ENCODE data around the gene TFEB. TPM values are rescaled to one million over a fixed set of nuclear protein-coding genes. Genes with fewer than 3 reads are reported as not detected.

The TFEB gene
- total RNA-seq, 1 experiment from 2014 or later: 5.5 TPM

DNA sequence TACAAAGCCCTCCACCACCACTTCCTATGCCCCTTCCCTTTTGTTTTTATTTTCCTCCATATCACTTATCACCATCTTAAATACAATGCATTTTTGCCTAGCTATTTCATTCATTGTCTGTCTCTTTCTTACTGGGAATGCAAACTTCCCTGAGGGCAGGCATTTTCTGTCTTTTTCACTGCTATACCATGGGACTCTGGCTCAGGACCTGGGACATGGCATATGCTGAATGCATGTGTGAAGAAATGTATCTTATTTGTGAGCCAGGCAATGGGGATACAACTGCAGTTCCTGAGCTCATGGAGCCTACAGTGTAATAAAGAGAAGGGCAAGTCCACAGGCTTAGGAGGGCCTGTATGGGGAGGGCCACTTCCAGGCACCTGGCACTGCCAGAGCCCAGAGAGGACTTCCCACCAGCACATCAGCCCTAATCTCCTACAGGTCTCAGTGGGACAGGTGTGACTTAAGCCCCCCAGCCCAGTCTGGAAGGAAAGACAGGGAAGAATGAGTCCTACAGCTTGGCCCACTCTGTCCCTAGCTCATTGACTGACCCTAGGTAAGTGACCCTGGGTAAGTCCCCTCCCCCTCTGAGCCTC lies 43.2 kb downstream of the TFEB start:
- no peak for DNase-seq (ENCODE audit: low read depth)

DNA sequence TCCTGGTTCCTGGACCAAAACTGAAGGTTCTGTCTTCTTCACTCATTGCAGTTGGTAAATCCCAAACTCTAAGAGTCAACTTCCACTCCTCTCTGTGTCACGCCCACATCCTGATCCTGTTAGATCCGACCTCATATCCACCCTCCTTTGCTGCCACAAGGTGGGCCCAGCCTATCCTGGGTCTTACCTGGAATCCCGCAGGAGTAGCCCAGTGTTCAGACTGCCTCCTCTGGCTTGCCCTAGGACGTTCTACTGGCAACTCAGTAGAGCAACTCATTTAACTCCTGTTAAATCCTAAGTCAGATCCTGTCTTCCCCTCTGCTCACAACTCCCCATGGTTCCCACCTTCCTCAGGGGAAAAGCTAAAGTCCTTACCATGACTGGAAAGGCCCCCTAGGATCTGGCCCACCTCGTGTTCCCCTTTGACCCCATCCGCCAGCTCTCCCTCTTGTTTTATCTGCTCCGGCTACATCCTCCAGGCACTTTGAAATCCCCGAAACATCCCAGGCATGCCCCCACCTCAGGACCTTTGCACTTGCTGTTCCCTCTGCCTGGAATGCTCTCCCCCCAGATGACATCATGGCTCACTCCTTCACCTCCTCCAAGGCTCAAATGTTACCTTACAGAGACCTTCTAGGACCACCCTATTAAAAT lies 43.9 kb downstream of the TFEB start:
- no peak for DNase-seq (ENCODE audit: low read depth)

DNA sequence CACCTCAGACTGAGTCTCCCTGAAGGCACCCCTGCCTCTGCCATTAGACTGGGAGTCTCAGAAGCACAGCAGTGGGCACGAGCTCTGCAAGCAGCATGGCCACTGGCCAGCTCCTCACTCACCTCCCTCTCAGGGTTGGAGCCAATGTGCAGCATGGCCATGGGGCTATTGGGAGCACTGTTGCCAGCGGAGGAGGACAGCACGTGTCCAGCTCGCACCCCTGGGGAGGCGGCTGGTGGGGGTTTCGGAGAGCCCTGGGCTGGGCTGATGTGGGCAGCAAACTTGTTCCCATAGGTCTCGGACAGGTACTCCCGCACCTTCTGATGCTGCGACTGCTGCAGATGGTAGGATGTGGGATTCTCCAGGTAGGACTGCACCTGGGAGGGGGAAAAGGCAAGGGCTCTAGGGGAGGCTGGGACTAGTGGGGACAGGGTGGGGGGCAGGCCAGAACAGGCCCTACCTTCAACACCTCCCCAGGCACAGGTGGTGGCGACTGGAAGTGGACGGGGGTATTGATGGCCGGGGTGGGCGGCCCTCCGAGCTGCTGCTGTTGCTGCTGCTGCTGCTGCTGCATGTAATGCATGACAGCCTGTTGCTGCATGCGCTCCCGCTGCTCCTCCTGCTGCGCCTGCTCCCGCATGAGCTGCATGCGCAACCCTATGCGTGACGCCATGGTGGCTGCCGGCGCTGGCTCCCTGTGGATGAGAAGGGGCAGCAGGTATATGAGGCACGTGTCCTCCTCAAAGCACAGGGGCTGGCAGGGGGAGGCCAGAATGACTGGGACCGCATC lies 44.7 kb downstream of the TFEB start:
- DNase-seq (ENCODE audit: low read depth): no peak

DNA sequence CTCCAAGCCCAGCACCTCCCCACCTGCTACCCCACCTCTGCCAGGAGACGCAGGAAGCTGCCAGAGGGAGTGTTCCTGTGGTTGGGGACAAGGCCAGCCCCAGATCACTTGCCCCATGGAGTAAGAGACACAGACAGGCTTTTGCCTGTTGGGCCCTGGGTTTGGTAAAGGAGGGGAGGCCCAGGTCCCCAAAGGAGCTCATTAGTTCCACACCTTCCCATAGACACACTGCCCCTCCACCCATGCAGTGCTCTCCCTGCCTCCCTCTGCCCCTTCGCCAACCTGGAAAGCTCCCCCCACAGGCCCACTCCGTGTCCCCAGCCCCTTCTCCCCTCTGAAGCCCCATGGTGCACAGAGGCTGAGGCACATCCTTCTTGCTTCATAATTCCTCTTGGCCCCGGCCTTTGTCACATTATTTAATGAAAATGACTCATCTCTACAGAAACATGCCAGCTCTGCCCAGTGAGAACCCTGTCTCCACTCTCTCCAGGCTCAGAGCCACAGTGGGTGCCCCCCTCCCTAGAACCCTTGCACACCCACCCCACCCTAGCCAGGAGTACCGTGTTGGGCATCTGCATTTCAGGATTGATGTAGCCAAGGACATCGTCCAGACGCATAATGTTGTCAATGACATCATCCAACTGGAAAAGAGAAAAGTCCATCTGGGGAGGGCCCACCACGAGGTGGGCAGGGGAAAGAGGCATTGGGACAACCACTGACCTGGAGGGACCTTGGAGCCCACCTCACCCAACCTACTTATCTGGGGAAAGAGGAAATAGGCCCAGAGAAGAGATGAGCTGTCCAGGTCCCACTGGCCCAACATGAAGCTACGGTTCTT lies 46.0 kb downstream of the TFEB start:
- DNase-seq (ENCODE audit: low read depth): peak; percentile 45

DNA sequence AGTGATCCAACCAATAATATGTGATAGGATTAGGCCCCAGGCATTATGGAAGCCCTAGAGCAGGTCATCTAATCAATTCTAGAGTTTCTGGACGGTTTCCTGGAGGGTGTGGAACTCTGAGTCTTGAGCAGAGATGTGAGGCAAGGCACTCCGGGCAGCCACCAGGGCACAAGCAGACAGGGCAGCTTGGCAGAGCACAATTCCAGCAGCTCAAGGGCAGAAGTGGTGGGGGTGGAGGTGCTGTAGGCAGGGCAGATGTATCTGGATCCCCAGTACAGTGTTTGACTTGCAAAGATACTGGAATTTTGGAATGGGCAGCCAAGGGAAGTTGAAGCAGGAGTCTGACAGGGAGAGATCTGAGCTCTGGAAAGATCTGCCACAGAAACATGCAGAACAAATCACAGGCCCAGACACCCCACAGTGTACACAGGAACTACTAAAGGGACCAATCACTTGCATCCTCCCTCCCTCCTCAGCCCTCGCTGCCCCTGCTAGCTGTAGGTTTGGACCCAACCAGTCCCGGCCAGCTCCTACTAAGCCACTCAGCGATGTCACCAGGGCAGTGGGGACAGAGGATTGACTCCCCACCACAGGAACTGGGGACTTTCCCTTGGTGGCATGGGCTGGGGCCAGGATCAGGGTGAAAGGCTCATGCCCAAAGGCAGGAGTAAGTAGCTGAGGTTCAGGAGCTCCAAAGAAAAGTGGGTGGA lies 47.0 kb downstream of the TFEB start:
- DNase-seq (ENCODE audit: low read depth): no peak

DNA sequence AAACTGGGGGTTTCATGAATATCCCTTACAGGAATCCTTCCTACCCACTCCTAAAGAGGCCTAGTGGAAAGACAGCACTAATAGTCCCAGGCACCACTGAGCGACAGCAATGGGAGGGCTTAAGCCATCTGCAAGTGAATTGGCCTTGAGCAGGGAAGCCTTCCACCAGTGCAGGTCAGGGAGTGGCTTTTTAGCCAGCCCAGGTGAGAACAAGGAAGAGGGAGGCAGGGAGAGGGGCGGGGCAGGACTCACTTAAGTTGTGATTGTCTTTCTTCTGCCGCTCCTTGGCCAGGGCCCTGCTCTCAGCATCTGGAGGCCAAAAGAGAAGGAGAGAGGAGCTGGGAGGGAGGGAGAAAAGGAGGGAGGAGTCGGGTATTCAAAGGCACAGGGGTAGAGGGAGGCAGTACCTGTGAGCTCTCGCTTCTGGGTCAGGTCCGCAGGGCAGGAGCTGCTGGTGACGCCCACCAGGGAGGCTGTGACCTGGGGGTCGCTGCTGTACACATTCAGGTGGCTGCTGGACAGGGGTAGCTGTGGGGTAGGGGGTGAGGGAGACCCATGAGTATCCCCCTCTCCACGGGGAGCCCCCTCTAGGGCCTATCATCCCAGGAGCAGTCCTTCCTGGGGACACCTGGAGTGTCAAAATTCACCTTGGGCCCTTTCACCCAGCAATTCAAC lies 47.8 kb downstream of the TFEB start:
- DNase-seq (ENCODE audit: low read depth): no peak

DNA sequence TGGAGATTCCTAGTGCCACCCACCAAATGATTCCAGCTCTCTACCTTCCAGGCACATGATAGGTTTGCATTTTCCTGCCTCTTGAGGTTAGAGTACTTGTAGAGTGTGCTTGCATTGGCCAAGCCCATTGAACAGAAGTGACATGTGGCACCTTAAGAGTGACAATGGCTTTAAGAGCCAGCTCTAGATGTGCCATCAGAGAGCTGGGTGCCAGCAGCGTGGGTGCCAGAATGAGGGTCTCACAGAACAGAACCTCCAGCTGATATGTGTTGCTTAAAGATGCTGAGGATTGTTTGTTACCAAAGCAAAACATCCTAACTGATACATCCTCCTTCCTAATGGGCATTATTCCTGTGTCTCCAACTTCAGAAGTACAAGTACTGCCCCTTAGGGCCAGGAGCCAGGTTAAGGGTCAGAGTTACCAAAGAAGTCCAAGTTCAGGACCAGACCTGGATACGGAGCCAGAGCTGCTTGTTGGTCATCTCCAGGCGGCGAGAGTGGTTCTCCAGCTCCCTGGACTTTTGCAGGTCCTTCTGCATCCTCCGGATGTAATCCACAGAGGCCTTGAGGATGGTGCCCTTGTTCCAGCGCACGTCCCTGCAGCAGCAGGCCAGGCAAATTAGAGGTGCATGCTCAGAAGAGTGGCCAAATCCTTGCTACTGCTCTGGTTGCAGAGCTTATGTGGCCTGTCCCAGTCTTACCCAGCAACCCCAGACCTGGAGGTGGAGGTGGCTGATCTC lies 49.6 kb downstream of the TFEB start:
- no peak for DNase-seq (ENCODE audit: low read depth)

DNA sequence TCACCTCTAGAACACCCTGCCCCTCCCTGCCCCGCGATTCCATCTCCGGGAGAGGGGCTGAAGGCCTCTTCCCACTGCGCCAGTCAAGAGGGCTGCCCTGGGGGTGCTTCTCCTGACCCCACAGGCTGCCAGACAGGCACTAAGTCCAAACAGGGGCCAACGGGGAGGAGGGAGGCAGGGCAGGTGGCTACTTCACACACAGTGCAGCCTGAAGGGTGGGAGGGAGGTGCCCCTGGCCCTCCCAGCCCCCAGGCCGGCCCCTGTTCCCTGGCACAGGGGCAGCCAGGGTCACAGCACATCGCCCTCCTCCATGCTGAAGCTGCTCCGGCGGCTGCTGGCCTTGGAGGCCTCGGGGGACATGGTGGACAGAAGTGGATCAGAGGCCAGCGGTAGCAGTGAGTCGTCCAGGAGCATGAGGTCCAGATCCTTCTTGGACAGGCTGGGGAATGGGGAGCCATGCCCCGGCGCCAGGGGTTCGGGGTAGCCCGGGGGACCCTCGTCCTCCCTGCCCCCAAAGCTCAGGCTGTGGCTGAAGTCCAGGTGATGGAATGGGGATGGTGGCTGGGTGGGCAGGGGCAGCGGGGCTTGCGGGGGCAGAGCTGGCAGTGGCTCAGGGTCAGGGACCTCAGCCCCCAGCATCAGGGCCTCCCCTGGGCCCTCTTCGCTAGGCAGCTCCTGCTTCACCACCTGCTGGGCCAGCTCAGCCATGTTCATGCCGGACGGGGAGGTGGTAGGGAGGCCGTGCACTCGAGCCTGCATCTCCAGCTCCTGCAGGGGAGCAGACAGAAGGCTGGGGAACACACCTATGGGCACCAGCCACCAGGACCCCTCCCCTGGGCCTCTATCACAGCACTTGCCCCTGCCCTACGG lies 50.9 kb downstream of the TFEB start:
- DNase-seq (ENCODE audit: low read depth): no peak

DNA sequence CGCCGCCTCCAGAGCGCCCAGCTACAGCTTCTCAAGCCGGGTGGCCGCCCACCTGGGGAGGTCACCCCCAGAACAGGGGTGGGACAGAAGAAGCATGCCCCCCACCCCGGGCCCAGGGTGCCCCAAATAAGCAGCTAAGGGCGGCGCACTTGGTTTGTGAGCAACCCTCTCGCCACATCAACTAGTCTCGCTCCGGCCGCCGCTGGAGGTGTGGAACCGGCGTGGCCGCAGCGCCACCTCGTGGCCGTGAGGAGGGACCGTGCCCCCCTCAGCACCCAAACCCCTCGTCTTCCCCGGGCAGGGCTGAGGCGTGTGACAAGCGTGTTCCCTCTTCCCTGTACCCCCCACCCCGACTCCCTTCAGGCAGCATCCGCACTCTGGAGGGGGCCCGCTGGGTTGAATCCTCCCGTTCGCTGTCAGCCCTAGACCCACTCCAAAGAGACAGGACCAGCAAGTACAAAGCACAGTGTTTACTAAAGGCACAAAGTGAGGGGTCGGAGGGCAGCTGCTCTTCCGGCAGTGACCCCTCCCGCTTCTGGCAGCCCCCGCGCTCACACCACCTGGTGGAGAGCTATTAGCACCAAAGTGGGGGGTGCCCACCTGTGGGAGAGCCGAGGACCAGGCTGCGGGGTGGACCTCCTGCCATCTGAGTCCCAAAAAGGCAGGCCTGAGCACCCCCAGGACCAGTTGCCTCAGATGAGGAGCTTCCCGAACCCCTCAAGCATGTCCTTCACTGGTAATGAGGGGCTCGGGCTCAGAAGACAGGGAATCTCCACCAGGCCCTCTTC lies 51.7 kb downstream of the TFEB start:
- DNase-seq (ENCODE audit: low read depth): peak; percentile 61

DNA sequence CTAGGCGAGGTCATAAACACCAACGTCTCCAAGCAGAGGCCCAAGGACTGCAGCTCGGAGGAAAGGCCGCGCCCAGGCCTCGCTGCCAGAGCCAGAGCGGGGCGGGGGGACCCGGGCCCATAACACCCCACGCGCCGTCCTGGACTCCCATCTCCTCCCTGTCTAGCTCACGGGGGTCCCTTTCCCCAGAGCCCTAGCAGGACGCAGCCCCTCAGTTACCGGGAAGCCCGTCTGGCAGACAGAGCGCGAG lies 52.2 kb downstream of the TFEB start:
- no peak for DNase-seq (ENCODE audit: low read depth)

DNA sequence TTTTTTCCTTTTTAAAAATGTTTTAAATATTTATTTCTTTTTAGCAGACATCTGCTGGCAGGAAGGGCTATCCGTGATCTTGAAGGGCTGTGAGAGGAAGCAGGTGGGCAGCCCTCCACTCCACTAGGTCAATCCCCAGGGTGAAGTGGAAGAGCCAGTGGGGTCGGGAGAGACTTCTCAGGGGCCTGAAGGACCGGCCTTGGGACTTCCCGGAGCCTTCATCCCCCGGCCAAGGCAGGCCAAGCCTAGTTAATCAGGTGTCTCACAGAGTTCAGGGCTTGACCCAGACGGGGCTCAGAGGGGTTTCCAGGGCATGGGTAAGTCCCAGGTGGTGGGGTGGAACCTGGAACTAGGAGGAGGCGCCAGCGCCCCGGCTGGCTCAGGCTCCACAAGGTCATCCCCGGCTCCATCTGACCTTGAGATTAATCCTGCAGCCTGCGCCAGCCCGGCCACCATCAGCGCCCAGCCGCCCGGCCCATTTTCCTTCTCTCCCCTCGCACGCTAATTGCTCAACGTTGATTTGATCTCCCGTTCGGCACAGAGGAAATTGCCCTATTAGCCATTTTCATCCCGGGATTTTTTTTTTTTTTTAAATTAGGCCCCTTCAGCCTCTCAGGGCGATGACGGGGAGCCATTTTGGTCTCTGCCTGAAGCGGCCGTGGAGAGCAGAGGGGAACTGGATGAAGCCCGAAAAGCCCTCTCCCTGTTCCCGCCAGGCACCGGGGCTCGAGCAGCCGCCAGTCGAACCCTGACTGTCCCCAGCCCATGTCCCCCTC lies 52.7 kb downstream of the TFEB start:
- DNase-seq (ENCODE audit: low read depth): no peak

DNA sequence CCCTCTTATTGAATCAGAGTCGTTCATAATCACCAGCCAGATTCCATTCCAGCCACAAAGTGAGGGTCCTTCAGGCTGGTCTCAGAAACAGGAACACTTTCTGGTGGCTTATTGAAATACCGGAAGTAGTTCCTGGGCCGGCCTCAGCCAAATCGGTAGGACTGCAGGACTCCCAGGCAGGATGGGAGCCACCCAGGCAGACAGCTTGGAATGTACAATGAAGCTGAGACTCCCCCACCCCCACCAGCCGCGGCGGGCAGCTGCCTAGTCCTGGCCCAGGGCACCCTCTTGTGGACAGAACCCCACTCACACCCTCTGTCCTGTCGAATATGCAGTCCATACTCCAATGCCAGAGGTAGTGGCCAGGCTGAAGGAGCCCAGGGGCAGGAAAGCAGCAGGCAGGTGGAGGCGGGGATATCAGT lies 53.3 kb downstream of the TFEB start:
- peak; percentile 89 for DNase-seq (ENCODE audit: low read depth)

DNA sequence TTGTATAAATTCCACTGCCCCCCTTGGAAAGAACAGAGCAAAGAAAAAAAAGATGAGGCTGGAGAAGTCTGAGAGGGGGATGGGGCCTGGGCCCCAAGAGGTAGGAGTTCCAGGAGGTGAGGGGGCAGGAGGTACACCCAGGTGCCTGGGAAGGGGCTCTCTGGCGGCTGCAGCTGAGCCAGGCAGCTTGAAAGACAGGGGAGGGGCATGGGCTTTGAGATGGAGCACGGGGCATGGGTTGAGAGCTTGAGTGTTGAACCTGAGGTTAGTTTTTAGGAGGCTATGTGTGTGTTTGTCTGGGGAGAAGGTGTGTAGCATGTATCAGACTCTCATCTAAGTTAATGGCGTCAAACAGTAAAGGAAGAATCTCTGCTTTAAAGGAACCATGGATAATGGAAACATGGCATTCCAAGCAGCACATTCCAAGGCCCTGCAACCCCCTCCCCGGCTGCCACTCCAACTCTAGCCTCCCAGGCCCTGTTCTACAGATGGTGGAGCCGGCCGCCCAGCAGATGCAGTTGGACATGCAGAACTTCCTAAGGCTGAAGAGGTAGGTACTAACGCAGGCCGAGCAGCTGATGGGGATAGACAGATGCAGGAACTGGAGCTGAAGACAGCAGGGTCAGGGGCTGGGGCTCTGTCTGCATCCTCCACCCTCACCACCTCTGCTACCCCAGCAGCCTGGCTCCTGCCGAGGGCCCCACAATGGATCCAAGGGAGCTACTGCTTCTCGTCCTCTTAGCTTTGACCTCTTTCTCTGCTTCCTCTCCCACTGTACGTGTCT lies 55.0 kb downstream of the TFEB start:
- DNase-seq (ENCODE audit: low read depth): no peak

DNA sequence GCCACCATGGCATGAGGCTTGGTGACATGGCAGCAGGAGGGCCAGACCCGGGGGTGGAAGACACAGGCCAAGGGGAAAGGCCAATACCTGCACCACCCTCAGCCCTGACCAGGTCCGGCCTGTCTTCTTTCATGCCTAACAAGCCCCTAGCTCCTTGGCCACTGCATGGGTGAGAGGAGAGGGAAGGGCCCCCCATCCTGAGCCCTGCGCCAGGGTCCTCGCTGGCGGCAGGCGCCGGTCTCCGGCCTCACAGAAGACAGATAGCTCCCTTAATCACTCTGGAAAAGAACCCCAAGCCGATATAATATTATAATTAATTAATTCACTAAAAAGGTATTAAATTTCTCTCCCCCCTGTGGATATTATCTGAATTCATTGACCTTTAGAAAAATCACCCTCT lies 55.7 kb downstream of the TFEB start:
- no peak for DNase-seq (ENCODE audit: low read depth)

DNA sequence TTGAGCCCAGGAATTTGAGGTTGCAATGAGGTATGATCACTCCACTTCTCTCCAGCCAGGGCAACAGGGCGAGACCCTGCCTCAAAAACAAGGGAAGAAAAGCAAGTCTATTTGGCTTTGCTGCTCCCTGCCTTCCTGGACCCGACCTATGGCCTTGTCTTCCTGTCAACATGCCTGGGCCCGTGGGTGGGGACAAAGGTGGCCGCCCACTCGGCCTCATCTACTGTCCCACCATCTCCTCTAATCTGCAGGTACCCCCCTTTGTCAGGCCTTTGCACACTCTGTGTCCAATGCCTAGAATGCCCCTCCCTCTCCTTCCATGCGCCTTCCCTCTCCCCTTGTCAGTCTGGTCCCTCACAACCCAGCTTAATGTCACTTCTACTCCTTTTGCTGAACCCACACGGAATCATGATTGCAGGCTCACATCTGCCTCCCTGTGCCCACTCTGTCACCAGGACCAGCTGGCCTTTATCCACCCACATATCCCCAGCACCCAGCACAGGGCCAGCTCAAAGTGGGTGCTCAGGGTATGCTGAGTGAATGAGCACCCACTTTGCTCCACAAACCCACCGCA lies 56.8 kb downstream of the TFEB start:
- no peak for DNase-seq (ENCODE audit: low read depth)
